ENCODE measurements around the gene LSM6. TPM values are rescaled to one million over a fixed set of nuclear protein-coding genes. Genes with fewer than 3 reads are reported as not detected.

The LSM6 gene
- total RNA-seq, 1 donor from 2014 or later = 23.5 TPM

DNA sequence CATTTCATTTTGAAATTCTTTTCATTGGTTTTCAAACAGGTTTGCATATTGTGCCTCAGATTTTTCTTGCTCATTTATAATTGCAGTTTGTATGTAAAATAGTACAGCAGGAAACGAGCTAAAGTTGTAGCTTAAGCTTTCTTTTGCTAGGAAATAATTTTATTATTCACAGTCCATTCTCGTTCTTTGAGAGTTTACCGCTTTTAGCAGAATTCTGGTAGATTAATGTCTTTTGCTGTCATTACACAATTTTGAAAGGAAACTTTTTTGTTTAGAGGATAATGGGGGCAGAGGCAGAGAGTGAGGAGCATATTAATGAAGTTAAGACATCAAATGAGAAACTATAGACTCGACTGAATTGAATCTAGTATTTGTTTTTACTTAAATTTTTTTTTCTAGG lies 10.5 kb downstream of the LSM6 start:
- no peak for DNase-seq (ENCODE audit: low spot score)

DNA sequence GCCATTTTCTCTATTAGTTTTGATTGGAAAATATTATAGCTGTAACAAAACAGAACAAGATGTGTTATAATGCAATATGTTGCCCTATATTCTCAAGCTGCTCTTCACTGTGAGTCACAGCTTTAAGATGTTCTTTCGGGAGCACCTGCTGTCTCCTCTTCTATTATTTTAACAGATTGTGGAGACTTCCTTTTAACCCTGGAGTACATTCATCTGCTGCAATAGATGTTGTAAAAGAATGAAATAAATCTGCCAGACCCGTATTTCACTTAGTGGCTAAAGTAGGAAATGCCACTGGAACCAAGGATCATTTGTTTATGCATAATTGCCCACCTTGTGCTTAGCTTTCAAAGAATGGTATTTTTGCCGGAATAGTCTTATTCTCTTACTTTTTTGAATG lies 11.1 kb downstream of the LSM6 start:
- no peak for DNase-seq (ENCODE audit: low spot score)

DNA sequence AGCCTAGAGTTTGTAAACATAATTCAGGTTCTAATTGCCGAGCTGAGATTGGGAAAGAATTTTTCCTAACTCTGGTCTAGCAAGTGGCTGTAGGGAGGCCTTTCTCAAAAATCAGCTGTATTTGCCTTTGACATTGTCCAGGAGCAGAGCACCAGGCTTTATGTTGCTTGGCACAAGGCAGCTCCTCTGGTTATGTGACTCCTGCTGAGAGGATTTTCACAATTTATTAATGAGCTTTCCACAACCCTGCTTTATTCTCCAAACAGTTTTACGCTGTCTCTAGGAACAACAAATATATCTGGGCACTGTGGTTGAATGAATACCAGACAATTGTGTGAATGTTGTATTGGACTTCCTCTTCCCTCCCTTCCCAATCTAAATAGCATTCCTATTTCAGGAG lies 14.9 kb downstream of the LSM6 start:
- DNase-seq (ENCODE audit: low spot score) = no peak

DNA sequence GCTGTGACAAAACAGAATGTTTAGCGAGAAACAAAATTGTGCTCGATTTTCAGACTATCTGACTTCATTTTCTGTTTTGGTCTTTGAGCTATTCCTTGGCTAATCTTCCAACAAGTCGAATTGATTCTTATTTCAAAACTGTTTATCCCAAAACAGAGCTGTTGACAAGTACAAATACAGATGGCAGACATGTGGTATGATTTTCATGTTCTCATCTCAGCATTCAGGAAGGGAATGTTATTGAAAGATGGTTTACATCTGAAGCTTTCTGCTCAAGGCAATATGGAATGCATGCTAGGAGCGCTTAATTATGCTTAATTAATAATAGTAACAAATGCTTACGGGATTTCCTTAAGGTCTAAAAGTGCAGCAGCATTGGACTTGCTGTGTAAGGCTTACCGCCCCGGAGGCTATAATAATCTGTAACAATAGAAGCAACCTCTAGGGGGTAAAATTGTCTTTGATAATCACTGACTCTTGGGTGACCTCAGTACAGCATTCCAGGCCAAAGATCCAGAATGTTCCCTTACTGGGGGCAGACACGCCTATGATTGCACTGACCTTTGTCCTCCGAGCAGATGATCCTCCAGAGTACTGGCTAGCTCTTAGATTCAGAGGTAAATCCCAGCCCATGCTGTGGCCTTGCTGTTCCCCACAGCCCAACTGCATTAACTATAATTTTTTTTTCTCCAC lies 16.4 kb downstream of the LSM6 start:
- peak; percentile 57 for DNase-seq (ENCODE audit: low spot score)

DNA sequence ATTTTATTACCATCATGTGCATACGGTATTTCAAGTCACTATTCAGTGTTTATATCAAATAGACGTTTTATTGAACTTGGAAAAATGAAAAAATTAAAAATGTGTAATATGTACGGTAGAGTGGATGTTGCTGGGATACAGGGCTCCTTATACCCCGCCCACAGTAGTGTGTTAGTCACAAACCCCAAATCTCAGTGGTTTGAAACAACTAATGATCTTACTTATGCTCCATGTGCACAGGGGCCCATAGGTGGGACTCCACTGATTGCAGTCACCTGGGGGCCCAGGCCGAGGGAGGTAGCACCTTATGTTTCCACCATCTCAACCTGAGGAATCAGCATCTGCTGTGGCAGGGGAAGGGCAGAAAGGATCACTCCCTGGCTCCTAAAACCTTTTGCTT lies 18.1 kb downstream of the LSM6 start:
- DNase-seq (ENCODE audit: low spot score) = no peak

DNA sequence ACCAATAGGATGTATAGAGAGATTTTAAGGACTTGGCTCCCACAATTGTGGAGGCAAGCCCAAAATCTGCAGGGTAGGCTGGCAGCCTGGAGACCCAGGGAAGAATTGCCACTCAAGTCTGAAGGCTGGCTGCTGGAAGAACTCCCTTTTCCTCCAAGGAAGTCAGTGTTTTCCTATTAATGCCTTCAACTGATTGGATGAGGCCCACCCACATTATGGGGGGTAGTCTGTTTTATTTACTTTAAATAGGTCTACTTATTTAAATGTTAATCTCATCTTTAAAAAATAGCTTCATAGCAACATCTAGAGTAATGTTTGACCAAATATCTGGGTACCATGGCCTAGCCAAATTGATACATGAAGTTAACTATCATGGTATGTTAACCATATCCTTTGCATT lies 18.7 kb downstream of the LSM6 start:
- DNase-seq (ENCODE audit: low spot score) = no peak

DNA sequence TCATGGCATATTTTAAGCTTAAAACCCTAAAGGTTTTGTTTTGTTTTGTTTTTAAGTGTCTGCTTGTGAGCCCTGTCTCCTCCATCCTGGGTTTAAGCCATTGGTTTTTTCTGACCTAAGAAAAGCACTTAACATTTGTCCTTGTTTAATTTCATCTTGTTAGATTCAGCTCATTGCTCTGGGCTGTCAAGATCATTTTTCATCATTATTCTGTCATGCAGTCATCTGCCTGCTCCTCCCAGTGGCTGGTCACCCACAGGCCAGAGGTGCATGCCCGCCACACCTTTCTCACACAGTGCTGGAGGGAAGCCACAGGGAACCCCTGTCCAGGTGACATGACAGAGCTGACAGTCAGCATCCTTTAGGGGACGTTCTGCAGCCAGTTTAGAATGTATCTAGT lies 27.1 kb downstream of the LSM6 start:
- DNase-seq (ENCODE audit: low spot score) = no peak

DNA sequence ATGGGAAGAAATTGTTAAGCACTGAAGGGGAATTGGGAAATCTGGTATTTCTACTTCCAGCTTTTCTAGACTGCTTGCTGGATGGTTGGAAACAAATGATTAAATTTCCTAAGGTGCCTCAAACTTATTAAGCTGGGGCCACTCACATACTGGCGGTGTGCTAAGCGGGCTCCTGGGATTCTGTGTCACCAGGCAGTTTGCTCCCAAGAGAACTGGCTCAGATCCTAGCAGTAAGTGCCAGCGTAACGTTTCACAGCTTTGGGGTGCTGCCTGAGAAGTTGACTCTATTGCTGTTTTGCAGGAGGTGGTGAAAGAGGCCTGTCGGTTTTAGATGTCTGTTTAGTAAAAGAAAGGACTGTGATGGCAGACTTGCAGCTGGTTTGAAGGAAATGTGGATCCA lies 31.9 kb downstream of the LSM6 start:
- no peak for DNase-seq (ENCODE audit: low spot score)

DNA sequence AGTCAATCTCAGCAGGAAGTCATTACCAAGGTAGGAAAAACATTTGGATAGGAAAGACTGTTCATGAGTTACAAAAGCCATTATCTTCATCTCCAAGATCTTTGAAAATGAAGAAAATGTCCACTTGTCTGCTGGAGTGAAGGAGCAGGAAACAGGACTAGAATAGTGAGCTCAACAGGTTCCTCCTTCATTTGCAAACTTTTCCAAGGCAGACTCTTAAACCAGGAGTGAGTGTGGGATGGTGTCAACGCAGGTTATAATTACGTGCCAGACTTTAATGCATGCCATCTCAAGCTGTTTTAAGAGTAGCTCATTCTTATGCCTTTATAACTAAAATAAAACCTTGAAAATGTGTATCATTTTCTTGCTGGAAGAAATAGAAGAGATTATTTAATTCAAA lies 35.4 kb downstream of the LSM6 start:
- DNase-seq (ENCODE audit: low spot score) = no peak

DNA sequence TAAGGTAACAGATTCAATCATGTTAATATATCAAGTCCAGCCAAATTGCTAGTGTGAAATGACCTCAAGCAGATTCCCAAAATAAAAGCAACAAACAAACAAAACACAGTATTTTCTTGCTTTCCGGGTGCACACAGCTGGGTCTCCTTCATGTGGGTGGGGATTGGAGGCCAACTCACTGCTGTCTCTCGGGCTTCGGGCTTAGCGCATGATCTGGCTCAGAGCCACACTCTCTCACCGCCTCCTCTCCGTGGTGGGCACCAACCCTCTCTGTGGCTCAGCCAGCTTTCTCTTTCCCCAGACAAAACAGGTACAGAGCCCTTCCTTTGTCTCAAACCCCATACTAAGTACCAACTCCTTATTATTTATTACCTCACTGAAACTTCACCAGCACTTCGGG lies 35.9 kb downstream of the LSM6 start:
- no peak for DNase-seq (ENCODE audit: low spot score)

DNA sequence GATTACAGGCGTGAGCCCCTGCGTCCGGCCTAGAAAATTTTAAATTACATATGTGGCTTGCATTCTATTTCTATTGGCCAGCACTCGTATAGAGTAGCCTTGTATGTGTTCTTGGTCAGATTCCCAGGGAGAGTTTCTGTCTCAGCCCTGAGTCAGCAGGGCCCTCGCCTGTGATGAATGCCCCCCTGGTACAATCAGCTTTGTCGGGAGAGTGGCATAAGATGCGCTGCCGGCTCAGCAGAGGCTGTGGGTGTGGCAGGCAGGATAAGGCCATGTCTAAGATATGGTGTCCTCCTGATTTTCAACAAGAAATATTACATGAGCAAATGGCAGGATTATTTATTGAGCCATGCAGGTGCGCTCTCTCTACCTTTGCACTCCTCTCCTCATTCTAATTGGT lies 37.3 kb downstream of the LSM6 start:
- DNase-seq (ENCODE audit: low spot score) = no peak

DNA sequence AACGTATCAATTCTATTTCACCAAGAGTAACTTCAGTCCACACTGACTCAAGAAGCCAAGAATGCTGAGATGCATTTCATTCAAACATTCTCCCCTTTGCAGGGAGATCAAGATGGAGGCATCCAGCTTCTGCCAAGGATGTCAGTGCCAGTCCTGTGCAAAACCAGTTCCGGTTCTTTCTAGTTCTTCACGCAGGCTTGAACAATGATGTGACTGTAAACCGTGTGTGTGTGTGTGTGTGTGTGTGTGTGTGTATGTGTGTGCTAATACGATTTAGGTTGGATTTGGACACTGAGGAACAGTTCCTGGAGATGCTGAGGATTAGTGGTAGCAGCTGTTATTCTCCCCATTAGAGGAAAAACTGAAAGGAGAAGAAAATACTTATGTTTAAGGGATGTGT lies 38.7 kb downstream of the LSM6 start, which contains the start of gene REELD1:
TSS of gene REELD1 (plus strand) at position 301 of the 400 bp plus-strand sequence. CDS start 2,415 bp downstream, outside the sequence.
- no peak for DNase-seq (ENCODE audit: low spot score)

DNA sequence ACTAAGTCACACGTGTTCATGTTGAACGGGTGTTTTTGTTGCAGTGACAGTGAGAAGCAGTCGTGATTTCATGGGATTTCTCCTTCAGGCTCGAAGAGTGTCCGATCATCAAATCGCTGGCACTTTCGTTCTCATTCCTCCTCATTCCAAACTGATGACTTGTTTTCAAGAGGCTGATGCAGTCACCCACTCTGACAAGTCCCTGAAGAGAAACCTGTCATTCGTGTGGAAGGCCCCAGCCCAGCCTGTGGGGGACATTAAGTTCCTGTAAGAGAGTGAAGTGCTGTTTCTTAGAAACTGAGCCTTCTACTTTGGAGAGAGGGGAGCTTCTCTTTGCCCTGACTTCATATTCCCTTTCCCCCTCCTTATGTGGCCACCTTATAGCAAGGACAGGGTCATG lies 46.8 kb downstream of the LSM6 start:
- no peak for DNase-seq (ENCODE audit: low spot score)

DNA sequence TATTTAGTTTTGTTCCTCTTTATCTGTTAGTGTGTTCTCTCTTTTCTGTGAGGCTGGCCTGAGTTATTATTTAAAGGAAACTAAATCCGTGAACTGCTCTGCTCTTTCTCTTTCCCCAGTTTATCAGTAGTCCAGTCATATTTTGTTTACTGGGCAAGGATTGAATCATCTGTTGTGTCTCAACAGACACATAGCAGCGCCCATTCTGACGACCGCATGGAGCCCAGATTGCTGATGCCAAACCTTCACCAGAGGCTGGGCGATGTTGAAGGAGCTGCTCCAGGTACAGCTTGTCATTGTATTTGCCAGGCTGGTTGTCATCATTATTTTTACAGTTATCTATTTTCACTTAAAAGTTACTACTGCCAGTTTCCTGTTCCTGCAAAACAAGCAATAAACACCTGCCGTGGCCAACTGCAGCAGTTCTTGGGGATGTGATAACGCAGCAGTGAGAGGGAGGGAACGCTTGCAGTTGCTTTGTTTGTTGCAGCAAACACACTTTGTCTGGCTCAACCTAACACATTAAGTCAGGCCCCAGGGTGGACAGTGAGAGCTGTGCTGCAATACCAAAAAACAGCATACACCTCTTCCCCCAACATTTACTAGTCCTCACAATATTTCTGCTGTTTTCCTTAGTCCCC lies 48.9 kb downstream of the LSM6 start:
- DNase-seq (ENCODE audit: low spot score) = peak; percentile 39

DNA sequence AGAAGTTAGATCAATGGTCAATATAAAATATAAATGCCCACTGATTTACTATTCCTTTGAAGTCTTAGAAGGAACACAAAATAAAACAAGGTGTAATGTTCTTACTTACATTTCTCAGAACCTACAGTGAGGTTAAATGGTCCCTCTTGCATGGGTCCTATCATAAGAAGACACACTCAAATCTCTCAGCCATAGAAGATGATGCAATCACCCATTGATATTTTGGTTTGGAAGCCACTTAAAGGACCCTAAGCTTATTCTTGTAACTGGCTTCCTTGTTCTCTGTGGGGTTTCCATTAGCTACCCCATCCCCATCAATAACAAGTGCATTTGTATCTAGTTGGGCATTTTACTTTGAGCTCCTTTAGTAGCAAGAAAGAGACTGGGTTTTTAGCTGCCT lies 53.9 kb downstream of the LSM6 start:
- no peak for DNase-seq (ENCODE audit: low spot score)

DNA sequence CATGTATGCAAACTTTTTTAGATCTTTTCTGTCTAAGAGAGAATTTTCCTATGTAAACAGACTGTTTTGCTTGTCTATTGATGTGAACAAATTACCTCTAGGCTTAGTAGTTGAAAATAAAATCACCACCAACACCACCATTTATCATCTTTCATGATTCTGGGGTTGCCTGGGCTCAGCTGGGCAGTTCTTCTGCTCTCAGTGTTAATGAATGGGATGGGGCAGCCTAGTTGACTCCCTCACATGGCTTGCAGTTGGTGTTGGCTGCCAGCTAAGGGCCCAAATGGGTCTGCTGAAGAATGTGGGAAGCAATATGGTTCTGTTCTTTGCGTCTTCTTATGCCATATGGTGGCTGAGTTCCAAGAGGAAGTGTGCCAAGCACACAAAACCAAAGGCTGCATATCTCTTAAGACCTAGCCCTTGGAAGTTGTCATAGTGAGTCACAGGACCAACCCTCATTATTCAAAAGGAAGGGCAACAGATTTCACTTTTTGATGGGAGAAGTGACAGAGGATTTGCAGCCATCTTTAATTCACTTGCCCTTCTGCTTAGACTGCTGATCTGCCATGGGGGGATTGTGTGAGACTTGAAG lies 56.7 kb downstream of the LSM6 start:
- no peak for DNase-seq (ENCODE audit: low spot score)

DNA sequence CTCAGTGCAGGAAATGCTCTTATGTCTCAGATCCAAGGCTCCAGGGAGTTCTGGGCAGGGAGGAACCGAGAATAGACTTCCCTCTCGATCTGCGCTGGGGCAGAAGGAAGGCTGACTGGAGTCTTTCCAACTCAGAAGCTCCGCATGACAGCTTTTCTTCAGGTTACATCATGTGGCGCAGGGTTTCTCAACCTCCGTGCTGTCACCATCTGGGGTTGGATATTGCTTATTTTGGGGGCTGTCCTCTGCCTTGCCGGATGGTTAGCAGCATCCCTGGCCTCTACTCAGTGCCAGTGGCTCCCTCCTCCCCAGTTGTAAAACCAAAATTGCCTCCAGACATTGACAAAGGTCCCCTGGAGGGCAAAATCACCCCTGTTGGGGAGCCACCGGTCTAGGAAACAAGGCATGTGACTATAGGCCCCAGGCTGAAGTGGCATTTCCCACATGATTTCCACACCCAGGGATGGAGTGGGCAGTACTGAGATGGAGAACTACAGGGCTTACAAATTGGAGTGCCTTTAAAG lies 60.2 kb downstream of the LSM6 start:
- DNase-seq (ENCODE audit: low spot score) = no peak

DNA sequence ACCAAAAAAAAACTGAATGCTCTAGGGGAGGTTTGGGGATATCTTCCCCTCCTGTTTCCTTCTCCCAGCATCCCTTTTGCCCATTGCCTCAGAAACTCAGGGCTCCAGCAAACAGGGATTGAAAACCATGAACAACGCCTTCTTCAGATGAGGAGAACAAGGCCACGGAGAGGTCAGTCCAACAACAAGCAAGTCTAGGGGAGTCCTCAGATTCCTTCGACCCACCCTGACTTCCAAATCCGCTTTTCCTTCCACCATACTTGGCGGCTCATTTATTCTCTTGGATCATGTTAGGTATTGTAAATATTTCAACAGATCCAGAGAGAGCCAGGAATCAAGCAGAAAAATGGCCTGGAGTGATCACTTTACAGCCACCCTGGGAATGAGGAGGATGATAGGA lies 60.7 kb downstream of the LSM6 start:
- no peak for DNase-seq (ENCODE audit: low spot score)

DNA sequence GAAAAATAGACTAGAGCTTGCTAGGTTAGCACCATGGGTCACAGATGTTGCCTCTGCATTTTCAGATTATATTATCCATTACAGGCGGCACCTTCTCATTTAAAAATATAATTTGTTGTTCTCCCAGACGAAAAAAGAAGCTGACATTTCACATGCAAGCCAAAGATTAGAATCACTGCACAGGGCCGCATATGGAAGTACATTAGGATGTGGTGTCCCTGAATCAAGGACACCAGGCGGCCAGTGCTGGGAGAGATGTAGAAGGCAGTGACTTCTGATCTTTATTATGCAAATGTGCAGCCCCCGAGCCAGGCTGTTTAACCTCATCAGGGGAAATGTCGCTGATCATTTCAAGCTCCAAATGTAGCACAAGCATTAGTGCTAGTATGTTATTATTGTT lies 61.6 kb downstream of the LSM6 start:
- no peak for DNase-seq (ENCODE audit: low spot score)

DNA sequence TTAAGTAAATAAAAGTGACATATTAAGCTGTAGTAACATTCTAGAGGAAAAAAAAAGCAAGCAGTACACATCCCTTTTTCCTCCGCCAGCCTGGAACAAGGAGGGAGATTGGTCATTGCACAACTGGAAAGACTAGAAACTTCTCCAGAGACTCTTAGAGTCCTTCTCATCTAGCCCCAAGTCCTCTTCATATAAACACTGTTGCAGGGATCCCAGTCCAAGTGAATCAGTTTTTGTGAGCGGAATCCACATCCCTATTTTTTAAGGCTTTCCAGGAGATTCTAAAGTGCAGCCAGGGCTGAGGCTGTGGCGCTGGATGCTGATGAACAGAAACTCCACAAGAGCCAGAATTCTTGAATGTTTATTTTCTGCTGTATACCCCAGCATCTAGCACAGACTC lies 62.6 kb downstream of the LSM6 start:
- DNase-seq (ENCODE audit: low spot score) = no peak

Data from mucosa of gallbladder (tissue), 1 donor.